Prostate gland (tissue), 2 donors: ENCODE measurements around the gene OR10A2.

Experiments used
- CTCF ChIP-seq, 4 experiments: fragments of 200-600 bp in 2 of 4; fragments of 450-650 bp in 2 of 4; sonication (generic) in 2 of 4; IDR thresholded peaks; 1 replicate in 3 of 4; 2 replicates in 1 of 4; pipeline ENCODE4 v1.5.1; 2016 to 2019; ENCODE audit warnings: antibody characterized with exemption in 4 of 4, mild to moderate bottlenecking in 2 of 4, moderate library complexity in 2 of 4
- POLR2AphosphoS5 ChIP-seq: sonication (generic); formaldehyde crosslinking; IDR thresholded peaks from one replicate; pipeline ENCODE4 v1.6.1; 2017; ENCODE audit warnings: antibody characterized with exemption

GRCh38 chr11:6895010-6895409 is 32.2 kb downstream of the OR10A2 start:
- TF ChIP-seq CTCF (IDR thresholded peaks at IDR 0.05) (no peak), POLR2AphosphoS5 (no peak)
